K562 (cell line): ENCODE data around the gene TXLNG. TPM values are rescaled to one million over a fixed set of nuclear protein-coding genes. Genes with fewer than 3 reads are reported as not detected.
A peak's percentile ranks its signal among the peaks of the same experiment; 100 is the strongest.

Experiments used
- BMI1 ChIP-seq: fragments of 150-350 bp; IDR thresholded peaks from 2 replicates; pipeline ENCODE4 v1.6.1; 2014; ENCODE audit warnings: low read length
- HOXB6 ChIP-seq: fragments of 250-450 bp; sonication (Bioruptor Pico); IDR thresholded peaks from 2 replicates; pipeline ENCODE4 v1.5.1; 2022; ENCODE audit warnings: mild to moderate bottlenecking, borderline replicate concordance
- JUNB ChIP-seq: fragments of 450-650 bp; formaldehyde crosslinking; conservative IDR thresholded peaks from 2 replicates; pipeline ENCODE4 v1.4.0; 2020; ENCODE audit warnings: mild to moderate bottlenecking
- SRF ChIP-seq, 2 experiments: fragments of 250-450, 450-650 bp in 1 of 2; sonication (Bioruptor Pico) in 1 of 2; sonication (generic) in 1 of 2; formaldehyde crosslinking; IDR thresholded peaks; 2 replicates each; pipeline versions ENCODE4 v1.5.0 to v1.5.1; 2020 to 2022; ENCODE audit warnings: mild to moderate bottlenecking in 1 of 2, missing genetic modification reagents in 1 of 2
- TRIM28 ChIP-seq: fragments of 450-650 bp; IDR thresholded peaks from 2 replicates; pipeline ENCODE4 v1.6.1; 2017
- ZNF140 ChIP-seq: fragments of 250-450 bp; sonication (Bioruptor Pico); IDR thresholded peaks from 2 replicates; pipeline ENCODE4 v1.8.0; 2021; ENCODE audit warnings: moderate library complexity, mild to moderate bottlenecking, inconsistent platforms
- ZNF668 ChIP-seq: fragments of 250-450 bp; sonication (Bioruptor Pico); IDR thresholded peaks from 2 replicates; pipeline ENCODE4 v1.8.0; 2022; ENCODE audit warnings: mild to moderate bottlenecking, inconsistent platforms
- ZNF778 ChIP-seq: fragments of 450-650 bp; formaldehyde crosslinking; IDR thresholded peaks from 2 replicates; pipeline ENCODE4 v1.4.0; 2020; ENCODE audit warnings: mild to moderate bottlenecking, moderate library complexity
- polyA plus RNA-seq, 8 experiments: library from polyadenylated mRNA; depleted of rRNA in 4 of 8; stranded (reverse) in 5 of 8; unstranded in 3 of 8; fragments of >200 nt; fragmentation: Nextera tagmentation in 2 of 8; fragmentation: Illumina TruSeq in 1 of 8; extraction: Ambion mirVana in 2 of 8; extraction: Trizol in 1 of 8; gene quantifications; 2 replicates each; pipeline versions ENCODE4 v1.2.1 to v1.2.3, GENCODE V29; 2011 to 2014; ENCODE audit warnings: inconsistent platforms in 1 of 8, missing spikeins in 1 of 8
- total RNA-seq, 7 experiments: library from RNA; depleted of rRNA in 6 of 7; stranded (reverse); fragments of >200 nt in 6 of 7; fragmentation: Illumina TruSeq in 2 of 7; extraction: Trizol in 2 of 7; gene quantifications; 2 replicates each; pipeline versions ENCODE4 v1.2.1 to v1.2.3, GENCODE V29; 2011 to 2021; ENCODE audit warnings: low replicate concordance in 1 of 7
- TF ChIP-seq, protein P1 (sequence below), 2 experiments: fragments of 450-650 bp in 1 of 2; sonication (generic) in 1 of 2; formaldehyde crosslinking in 1 of 2; IDR thresholded peaks; 2 replicates each; pipeline versions ENCODE4 v1.7.1 to v1.9.0; 2016 to 2022; ENCODE audit warnings: inconsistent platforms in 1 of 2, mild to moderate bottlenecking in 1 of 2, missing genetic modification reagents in 1 of 2
- TF ChIP-seq, protein P2 (sequence below): fragments of 250-450 bp; sonication (Bioruptor Pico); IDR thresholded peaks from 2 replicates; pipeline ENCODE4 v1.5.0; 2021
- TF ChIP-seq, protein P3 (sequence below): fragments of 450-650 bp; formaldehyde crosslinking; conservative IDR thresholded peaks from 2 replicates; pipeline ENCODE4 v1.4.0; 2022; ENCODE audit warnings: mild to moderate bottlenecking, missing genetic modification characterization
- TF ChIP-seq, protein P4 (sequence below): fragments of 250-450 bp; sonication (Bioruptor Pico); IDR thresholded peaks from 2 replicates; pipeline ENCODE4 v1.5.1; 2021; ENCODE audit warnings: mild to moderate bottlenecking

The TXLNG gene
- total and polyA plus RNA-seq, 9 of the 15 experiments (the other 6 are each of a cell fraction or from before 2014, with no cell fraction given), result 13.1 to 47.0 (median 31.6) TPM

DNA sequence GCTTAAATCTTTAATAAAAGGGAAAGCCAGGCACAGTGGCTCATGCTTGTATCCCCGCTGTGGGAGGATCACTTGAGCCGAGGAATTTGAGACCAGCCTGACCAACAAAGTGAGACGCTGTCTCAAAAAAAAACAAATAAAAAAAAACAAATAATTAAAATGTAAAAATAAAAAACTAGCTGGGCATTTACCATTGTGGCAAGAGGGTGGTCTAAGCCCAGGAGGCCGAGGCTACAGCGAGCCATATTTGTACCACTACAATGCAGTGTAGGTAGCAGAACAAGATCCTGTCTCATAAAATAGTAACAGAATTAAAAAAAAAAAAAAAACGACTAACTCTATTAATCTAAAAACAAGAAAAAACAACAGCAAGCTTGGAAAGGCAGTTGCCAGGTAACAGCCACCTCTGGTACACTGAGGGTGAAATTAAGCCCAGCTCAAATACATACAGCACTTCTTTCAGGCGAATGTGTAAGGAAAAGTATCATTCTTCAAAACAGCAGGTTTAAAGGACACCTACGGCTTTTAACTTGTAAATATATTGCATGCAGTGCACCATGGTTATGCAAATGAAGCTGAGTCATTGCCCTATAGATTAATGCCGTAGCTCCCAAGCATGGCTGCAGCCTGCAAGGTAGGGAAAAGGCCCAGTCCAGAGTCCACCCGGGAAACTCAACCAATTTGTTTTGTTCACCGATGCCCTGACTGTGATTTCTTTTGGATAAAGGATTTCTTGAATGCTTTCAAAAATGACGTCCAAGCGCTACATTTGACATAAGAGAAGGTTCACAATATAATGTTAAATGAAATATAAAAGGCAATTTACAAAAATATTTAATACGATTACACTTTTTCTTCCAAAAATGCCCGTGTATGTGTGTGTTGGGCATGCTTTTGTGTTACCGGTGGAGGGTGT, 14.5 kb upstream of the TXLNG start (continued):
- TF ChIP-seq, protein P1, sequence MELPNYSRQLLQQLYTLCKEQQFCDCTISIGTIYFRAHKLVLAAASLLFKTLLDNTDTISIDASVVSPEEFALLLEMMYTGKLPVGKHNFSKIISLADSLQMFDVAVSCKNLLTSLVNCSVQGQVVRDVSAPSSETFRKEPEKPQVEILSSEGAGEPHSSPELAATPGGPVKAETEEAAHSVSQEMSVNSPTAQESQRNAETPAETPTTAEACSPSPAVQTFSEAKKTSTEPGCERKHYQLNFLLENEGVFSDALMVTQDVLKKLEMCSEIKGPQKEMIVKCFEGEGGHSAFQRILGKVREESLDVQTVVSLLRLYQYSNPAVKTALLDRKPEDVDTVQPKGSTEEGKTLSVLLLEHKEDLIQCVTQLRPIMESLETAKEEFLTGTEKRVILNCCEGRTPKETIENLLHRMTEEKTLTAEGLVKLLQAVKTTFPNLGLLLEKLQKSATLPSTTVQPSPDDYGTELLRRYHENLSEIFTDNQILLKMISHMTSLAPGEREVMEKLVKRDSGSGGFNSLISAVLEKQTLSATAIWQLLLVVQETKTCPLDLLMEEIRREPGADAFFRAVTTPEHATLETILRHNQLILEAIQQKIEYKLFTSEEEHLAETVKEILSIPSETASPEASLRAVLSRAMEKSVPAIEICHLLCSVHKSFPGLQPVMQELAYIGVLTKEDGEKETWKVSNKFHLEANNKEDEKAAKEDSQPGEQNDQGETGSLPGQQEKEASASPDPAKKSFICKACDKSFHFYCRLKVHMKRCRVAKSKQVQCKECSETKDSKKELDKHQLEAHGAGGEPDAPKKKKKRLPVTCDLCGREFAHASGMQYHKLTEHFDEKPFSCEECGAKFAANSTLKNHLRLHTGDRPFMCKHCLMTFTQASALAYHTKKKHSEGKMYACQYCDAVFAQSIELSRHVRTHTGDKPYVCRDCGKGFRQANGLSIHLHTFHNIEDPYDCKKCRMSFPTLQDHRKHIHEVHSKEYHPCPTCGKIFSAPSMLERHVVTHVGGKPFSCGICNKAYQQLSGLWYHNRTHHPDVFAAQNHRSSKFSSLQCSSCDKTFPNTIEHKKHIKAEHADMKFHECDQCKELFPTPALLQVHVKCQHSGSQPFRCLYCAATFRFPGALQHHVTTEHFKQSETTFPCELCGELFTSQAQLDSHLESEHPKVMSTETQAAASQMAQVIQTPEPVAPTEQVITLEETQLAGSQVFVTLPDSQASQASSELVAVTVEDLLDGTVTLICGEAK (IDR thresholded peaks at IDR 0.05), result no peak
- TF ChIP-seq, protein P1 (CRISPR knock-in tag; IDR thresholded peaks at IDR 0.05), result no peak
- TF ChIP-seq BMI1, result no peak
- no peak for TF ChIP-seq JUNB (CRISPR knock-in tag)
- TF ChIP-seq ZNF778 (CRISPR knock-in tag), result no peak
- TF ChIP-seq, protein P2, sequence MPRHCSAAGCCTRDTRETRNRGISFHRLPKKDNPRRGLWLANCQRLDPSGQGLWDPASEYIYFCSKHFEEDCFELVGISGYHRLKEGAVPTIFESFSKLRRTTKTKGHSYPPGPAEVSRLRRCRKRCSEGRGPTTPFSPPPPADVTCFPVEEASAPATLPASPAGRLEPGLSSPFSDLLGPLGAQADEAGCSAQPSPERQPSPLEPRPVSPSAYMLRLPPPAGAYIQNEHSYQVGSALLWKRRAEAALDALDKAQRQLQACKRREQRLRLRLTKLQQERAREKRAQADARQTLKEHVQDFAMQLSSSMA (CRISPR knock-in tag), result 0 out of 2 replicates have a peak, but pooled peaks have one; percentile 41
- no peak for TF ChIP-seq ZNF668 (CRISPR knock-in tag)
- TF ChIP-seq SRF (CRISPR knock-in tag; IDR thresholded peaks at IDR 0.05), result peak in 1 of 2 experiments; percentile 65; a peak in 1 of 4 replicates
- TF ChIP-seq, protein P3, sequence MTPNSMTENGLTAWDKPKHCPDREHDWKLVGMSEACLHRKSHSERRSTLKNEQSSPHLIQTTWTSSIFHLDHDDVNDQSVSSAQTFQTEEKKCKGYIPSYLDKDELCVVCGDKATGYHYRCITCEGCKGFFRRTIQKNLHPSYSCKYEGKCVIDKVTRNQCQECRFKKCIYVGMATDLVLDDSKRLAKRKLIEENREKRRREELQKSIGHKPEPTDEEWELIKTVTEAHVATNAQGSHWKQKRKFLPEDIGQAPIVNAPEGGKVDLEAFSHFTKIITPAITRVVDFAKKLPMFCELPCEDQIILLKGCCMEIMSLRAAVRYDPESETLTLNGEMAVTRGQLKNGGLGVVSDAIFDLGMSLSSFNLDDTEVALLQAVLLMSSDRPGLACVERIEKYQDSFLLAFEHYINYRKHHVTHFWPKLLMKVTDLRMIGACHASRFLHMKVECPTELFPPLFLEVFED (CRISPR knock-in tag), result peak; percentile 99
- TF ChIP-seq TRIM28, result 0 out of 2 replicates have a peak, but pooled peaks have one; percentile 25
- no peak for TF ChIP-seq ZNF140 (CRISPR knock-in tag)
- peak; percentile 73; the same call in 1 of the 2 replicates for TF ChIP-seq HOXB6 (CRISPR knock-in tag)
- TF ChIP-seq, protein P4, sequence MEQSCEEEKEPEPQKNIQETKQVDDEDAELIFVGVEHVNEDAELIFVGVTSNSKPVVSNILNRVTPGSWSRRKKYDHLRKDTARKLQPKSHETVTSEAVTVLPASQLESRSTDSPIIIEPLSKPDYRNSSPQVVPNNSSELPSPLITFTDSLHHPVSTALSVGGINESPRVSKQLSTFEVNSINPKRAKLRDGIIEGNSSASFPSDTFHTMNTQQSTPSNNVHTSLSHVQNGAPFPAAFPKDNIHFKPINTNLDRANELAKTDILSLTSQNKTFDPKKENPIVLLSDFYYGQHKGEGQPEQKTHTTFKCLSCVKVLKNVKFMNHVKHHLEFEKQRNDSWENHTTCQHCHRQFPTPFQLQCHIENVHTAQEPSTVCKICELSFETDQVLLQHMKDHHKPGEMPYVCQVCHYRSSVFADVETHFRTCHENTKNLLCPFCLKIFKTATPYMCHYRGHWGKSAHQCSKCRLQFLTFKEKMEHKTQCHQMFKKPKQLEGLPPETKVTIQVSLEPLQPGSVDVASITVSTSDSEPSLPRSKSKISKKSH (CRISPR knock-in tag), result no peak
